Ureter (tissue), 1 donor: Measurements from ENCODE around the gene WDPCP. TPM values are rescaled to one million over a fixed set of nuclear protein-coding genes. Genes with fewer than 3 reads are reported as not detected.
"Not testable (repeated sequence)": the region's sequence is repeated elsewhere in the genome, so short reads cannot be mapped to it uniquely, and the experiment has no call there.

Experiments
- DNase-seq: peaks from one replicate; pipeline ENCODE4 v3.0.0-alpha.2; 2020; ENCODE audit warnings: low spot score
- total RNA-seq: library from RNA; stranded (reverse); gene quantifications from one replicate; pipeline ENCODE4 v1.2.4, GENCODE V29; 2023
- donor health status: DM: yes; HTN: yes; CAD: no.

WDPCP gene
- total RNA-seq, 1 donor from 2014 or later, result 22.1 TPM

- no peak for DNase-seq
Observed at GRCh38 chr2:63257473-63257872, 330.8 kb downstream of the WDPCP start.

GRCh38 chr2:63249161-63249560, 339.1 kb downstream of the WDPCP start:
- DNase-seq, result no peak

DNA sequence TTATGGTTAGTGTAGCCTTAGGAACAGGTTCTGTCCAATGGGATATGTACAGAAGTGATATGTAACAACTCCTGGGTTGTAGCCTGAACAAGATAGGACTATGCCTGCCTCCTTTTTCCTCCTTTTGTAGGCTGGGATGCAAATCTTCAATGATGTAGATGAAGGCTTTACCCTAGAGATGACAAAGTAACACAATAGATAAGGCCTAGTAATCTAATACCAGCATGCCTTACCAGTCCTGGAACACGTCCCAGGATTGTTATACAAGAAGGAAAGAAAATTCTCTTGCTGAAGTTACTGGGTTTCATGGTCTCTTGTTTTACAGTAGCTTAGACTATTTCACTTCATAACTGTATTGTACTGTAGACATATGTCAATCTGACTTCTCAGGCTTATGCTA, 345.5 kb downstream of the WDPCP start:
- DNase-seq, result no peak

DNA sequence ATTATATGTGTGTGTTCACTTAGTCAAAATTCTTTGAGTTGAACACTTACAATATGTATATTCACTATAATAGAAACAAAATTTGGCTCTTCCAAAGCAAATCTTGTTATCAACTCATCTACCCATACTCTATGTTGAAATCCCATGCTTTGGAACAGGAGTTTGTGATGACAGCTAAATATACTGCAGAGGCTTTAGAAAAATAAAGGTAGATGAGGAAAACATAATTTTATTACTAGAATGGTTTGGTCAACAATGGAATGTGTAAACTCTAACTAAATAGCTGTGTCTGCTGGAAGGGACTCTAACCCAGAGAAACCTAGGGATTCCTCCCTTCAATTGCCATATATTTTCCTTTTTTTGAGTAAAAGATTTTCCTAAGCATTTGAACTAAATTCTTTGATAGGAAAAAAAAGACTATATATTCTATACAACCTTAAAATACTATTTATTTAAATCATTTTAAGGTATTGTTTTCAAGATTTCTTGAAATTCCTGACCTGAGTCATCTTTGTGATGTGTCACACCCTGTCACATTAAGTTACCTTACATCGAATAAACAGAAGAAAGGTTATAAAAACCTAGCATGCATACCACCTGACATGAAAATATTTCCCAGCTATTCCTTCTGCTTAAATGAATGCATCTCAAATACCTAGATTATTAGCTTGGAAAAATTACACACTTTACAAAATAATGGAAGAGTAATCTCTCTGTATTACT, 362.2 kb downstream of the WDPCP start:
- DNase-seq, result no peak

DNA sequence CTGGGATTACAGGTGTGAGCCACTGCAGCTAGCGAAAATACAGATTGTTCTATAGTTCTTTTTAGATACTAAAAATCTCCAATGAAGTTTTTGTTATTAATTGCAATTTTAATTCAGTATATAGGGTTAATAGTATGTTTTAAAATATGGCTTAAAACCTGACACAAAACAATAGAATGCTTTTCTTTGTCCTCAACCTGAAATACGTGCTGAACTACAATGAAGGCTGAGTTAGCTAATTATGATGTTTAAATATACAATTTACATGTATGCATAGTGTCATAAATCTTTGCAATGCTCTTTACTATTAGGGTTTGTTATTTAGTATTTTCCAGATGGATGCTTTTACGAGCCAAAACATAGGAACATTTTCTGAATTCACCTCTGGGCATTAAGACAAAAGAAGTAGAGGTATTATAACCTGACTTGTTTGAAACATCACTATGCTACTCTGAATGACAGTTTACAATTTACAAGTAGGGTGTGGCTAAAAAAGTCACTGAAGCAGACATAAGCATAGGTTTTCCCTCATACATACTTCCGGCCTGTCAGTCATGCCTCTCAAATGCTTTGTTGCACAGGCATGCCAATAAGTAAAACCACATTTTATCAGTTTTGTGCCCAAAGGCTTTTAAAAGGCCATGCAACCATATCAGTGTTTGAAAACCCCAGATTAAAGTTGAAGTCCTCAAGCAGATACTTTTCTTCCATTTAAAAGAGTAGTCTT, 369.3 kb downstream of the WDPCP start:
- no peak for DNase-seq

DNA sequence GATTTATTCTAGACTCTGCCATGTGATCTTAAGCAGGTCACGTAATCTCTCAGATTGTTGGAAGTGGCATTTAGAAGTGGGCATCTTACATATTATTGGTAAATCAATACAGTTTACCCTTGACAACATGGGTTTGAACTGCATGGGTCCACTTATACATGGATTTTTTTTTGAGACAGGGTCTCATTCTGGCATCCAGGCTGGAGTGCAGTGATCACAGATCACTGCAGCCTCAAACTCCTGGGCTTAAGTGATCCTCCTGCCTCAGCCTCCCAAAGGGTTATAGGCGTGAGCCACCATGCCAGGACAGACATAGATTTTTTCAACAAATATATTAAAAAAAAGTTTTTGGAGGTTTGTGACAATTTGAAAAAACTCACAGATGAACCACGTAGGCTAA, 393.0 kb downstream of the WDPCP start:
- no peak for DNase-seq

DNA sequence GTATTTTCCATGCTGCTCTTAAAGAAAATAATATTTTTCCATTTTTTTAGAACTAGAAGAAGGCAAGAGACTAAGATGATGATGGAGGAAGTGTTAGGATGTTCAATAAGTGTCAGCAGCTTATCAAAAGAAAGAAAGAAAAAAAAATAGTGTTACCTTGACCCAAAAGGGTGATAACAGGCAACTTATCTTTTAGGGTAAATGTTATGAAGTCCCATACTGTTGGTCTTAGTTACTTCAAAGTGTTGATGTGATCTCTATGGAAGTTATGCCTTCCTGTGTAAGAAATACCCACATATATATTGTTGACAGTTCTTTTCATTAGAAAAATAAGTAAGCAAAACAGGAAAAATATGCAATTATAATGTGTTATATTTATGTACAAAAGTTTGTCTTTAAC, 394.1 kb downstream of the WDPCP start:
- DNase-seq, result no peak

DNA sequence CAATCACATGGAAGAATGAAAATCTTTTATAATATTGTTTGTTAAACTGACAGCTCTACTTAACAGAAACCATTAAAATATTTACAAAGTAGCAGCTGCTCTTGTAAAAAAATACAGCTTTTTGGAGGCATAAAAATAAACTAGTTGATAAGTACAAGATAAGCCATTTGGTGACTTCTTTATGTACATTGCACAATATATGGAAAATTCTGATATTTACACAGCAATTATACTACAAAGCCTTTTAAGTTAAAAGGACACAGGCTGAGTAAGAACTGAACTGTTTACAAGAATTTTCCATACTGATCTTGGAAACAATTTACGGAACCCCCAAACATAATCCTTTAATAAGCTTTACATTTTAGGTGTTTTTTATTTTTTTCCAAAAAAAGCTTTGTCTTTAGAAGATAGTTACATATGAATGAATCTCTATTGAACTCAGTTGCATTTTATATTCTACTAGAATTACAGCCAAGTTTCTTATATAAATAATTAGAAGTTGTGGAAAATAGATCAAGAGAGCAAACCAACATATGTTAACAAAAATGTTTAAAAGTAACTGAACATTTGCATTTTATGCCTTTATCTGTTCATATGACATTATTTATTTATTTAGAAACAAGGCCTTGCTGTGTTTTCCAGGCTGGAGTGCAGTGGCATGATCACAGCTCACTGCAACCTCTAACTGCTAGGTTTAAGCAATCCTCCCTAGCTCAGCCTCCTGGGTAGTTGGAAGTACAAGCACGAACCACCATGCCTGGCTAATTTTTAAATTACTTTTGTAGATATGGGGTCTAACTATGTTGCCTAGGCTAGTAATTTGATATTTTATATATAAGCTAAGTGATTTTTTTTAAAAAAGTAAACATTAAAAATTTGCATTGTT, 395.1 kb downstream of the WDPCP start:
- no peak for DNase-seq

DNA sequence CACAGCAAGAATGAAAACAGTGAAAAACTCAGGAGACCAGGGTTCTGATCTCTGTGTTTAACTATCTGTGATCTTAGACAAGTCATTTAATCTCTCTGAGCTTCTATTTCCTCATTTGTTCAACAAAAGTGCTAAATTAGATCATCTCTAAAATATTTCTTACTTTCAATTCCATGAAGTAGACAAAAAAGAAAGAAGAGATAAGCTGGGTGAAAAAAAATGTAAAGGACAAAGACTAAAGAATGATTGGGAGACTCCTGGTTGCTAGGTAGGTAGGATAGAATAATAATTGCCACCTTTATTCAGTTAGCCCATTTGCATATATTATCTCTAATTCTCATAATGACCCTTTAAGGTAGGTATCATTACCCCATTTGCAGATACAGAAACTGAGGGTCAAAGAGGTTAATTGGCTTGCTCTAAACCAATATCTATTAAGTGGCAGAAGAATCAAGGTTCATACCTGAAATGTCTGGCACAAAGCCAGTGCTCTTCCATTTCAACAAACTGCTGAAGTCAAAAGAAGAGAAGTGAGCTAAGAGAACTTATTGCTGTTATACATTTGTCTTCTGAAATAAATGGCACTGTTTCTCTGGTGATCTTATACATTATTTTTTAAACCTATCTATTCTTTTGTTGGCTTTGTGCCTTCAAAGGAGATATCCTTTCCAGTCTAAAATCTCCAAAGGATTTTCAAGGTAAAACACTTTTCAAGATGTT, 395.9 kb downstream of the WDPCP start:
- no peak for DNase-seq

GRCh38 chr2:63189026-63189425, 399.3 kb downstream of the WDPCP start:
- DNase-seq, result no peak

GRCh38 chr2:63186331-63186730, 401.9 kb downstream of the WDPCP start:
- DNase-seq, result no peak

DNA sequence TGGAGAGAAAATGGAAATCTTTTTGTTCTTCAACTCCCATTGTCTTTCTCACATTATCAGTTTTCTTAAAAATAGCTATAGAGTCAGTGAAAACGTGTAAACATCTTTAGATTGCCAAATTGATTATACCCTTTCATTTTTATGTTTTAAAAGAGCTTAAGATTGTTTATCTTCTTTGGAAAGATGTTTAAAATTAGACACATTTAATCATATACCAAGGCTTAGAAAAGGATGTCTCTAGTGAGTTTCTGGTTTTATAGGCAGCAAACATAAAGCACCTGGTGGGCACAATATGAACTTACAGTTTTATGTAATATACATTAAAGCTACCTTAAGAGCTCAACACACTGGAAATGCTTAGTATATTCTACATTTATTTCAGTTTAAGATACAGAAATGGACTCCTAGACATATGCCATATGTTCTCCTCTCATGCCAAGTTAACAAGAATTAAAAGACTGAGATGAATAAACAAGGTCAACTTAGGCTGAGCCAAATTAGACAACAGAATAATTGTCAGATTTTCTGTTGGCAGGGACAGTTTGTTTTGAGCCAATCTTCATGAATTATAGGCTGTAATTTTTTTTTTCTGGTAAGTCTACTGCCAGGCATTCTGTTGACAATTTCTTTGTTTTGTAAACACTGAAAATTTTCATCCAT, 425.0 kb downstream of the WDPCP start:
- DNase-seq, result no peak

DNA sequence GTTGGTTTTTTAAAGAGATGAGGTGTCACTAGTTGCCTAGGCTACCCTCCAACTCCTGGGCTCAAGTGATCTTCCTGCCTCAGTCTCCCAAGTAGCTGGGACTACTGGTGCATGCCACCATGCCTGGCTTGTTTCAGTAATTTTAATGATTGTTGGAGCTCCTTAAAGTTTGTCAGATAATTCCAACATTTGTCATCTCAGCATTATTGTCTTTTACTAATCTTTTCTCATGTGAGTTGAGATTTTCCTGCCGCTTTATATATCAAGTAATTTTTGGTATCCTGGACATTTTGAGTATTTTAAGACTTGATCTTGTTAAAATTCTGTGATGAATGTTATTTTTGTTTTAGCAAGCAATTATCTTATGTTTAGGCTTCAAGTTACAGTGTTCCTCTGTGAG, 429.0 kb downstream of the WDPCP start:
- DNase-seq, result no peak

DNA sequence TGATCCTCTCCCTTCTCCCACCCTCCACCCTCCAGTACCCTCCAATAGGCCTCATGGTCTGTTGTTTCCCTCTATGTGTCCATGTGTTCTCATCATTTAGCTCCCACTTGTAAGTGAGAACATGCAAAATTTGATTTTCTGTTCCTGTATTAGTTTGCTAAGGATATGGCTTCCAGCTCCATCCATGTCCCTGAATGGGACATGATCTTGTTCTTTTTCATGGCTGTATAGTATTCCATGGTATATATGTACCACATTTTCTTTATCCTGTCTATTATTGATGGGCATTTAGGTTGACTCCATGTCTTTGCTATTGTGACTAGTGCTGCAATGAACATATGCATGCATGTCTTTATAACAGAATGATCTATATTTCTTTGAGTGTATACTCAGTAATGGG, 451.6 kb downstream of the WDPCP start:
- not testable (repeated sequence) for DNase-seq

- DNase-seq, result no peak
Observed at GRCh38 chr2:63132020-63132419, 456.3 kb downstream of the WDPCP start.

GRCh38 chr2:63131196-63131595, 457.1 kb downstream of the WDPCP start:
- no peak for DNase-seq

DNA sequence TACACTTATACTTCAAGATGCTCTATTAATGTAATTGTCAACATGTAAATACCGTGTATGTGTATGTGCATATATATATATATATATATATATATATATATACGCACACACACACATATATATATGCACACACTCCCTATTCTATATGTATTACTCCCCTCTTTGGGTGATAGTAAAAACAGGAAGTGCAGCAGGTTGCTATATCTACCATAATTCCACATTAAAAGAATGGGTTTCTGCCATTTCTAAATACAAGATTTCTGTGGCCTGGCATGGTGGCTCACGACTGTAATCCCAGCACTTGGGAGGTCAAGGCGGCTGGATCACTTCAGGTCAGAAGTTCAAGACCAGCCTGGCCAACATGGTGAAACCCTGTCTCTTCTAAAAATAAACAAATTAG, 460.7 kb downstream of the WDPCP start:
- DNase-seq, result no peak

- no peak for DNase-seq
Observed at GRCh38 chr2:63124850-63125249, 463.4 kb downstream of the WDPCP start.

DNA sequence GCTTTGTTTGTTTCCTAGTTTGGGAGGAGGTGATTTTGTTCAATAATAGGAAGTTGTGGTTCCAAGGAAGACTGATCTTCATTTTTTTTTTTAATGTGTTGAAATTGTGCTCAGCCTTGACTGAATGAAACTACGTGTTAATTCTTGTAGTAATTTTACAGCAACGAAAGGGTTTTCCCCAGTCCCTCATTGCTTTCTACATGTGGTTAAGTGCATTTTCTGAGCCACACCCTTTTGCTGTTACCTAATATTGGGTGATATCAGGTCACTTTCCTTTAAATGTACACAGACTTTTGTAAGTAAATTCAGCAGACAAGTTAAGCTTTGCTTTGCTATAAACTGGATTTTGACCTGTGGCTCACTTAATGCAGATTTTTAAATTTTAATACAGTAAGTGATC, 464.1 kb downstream of the WDPCP start:
- no peak for DNase-seq

DNA sequence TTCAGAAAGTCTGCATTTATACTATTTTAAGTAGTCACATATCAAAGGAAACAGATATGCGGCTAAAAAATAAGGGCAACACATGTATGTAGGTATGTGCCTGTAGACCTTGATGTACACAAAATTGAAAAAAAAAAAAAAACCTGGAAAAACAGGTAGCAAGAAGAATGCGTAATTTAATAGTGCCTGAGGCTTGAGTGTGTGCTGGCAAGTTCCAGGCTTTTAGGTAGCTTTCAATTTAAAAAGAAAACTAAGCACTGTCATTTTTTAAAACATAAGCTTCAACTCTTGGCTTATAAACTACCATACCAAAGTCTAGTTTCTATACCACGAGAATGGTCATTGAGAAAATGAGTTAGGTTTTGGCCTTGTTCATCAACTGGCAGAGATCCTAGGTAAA, 465.4 kb downstream of the WDPCP start:
- no peak for DNase-seq
